Measurements from ENCODE around the gene TSPAN17. TPM values are rescaled to one million over a fixed set of nuclear protein-coding genes. Genes with fewer than 3 reads are reported as not detected.

Gene TSPAN17
- total and polyA plus RNA-seq, 10 of the 15 experiments (the other 5 are each of a cell fraction or from before 2014, with no cell fraction given), result 0.24 to 17.1 (median 10.4) TPM

DNA sequence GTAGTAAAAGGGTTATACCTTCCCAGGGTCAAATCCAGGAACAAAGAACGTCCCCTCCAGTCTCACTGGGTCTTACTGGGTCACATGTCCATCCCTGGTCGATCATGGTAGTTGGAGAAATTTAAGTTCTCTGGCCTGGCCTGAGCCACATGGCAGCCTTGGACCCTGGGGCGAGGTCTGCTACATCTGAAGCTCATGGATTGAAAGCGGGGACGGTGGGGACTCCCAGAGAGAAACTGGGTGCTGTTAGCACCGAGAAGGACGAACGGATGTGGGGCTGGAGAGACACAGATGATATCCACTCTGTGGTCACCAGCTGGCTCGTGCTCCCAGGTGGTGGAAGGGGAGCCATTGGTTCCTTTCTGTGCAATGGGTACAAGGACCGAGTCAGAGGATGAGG lies 46.9 kb downstream of the TSPAN17 start (continued):
- TF ChIP-seq, protein P1, sequence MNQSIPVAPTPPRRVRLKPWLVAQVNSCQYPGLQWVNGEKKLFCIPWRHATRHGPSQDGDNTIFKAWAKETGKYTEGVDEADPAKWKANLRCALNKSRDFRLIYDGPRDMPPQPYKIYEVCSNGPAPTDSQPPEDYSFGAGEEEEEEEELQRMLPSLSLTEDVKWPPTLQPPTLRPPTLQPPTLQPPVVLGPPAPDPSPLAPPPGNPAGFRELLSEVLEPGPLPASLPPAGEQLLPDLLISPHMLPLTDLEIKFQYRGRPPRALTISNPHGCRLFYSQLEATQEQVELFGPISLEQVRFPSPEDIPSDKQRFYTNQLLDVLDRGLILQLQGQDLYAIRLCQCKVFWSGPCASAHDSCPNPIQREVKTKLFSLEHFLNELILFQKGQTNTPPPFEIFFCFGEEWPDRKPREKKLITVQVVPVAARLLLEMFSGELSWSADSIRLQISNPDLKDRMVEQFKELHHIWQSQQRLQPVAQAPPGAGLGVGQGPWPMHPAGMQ (IDR thresholded peaks at IDR 0.05; ENCODE audit: borderline replicate concordance), result no peak
- TF ChIP-seq, protein P2, sequence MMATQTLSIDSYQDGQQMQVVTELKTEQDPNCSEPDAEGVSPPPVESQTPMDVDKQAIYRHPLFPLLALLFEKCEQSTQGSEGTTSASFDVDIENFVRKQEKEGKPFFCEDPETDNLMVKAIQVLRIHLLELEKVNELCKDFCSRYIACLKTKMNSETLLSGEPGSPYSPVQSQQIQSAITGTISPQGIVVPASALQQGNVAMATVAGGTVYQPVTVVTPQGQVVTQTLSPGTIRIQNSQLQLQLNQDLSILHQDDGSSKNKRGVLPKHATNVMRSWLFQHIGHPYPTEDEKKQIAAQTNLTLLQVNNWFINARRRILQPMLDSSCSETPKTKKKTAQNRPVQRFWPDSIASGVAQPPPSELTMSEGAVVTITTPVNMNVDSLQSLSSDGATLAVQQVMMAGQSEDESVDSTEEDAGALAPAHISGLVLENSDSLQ (IDR thresholded peaks at IDR 0.05), result no peak
- TF ChIP-seq ZNF207 (IDR thresholded peaks at IDR 0.05; ENCODE audit: borderline replicate concordance) (no peak), SMARCA5 (IDR thresholded peaks at IDR 0.05) (no peak)

DNA sequence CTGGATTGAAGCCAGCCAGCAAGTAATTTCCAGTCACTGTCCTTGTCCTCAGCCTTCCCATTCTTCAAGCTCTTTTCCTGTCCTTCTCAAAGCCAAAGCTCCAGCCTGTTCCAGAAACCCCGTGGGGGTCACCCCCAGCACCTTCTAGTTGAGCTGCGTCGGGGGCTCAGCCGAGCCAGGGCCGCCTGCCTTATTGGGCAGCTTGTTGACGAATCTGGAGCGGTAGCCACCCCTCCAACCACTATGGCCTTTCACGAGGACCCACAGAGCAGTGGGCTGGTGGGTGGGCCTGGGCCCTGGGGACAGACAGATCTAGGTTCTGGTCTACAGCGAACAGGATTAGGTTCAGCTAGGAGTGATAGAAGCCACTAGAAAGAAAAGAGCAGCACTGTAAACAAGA lies 47.3 kb downstream of the TSPAN17 start:
- ChIA-PET RAD21 (ENCODE audit: unreplicated experiment) (no interaction called here), POLR2A (interaction anchor here (0.5 kb wide), 1 partner anchor 470 kb away, joined by 3 read pairs; no protein-coding TSS in a partner anchor), CTCF (interaction anchor here (2.1 kb wide), 1 partner anchor 34 kb away, joined by 14 read pairs; no protein-coding TSS in a partner anchor), SMC1A (ENCODE audit: uncharacterized antibody, unreplicated experiment) (no interaction called here)
- WGBS (ENCODE audit: insufficient coverage, insufficient replicate concordance, low lambda C conversion rate, missing lambda C conversion rate), result 44% methylated on average over 9 of the region's 9 CpGs
- in situ Hi-C loops (cut with MboI) (no loop called here), intact Hi-C loops (cut with micrococcal nuclease; ENCODE audit: unreplicated experiment) (no loop called here)
- H3K9me3 ChIP-seq (replicated peaks; ENCODE audit: control insufficient read depth, insufficient read depth, low read length), result no peaks in the 10 kb centered on the region
- no peaks in the 10 kb centered on the region for H3K4me1 ChIP-seq (ENCODE audit: control insufficient read depth, insufficient read depth, low read length)
- H3K27ac ChIP-seq (ENCODE audit: control insufficient read depth, insufficient read depth), result no peak overlapping the region
- no peaks in the 10 kb centered on the region for H3K79me2 ChIP-seq (ENCODE audit: control insufficient read depth, insufficient read depth, low read length)
- FAIRE-seq, result no peak
- no peaks in the 10 kb centered on the region for H3K36me3 ChIP-seq (ENCODE audit: control insufficient read depth in 2 of 2, insufficient read depth in 2 of 2, low read length in 1 of 2)
- no peak overlapping the region for H3K4me2 ChIP-seq (ENCODE audit: control insufficient read depth, insufficient read depth)
- BruUV-seq (replicated peaks), result no TSS peak
- H2AFZ ChIP-seq (ENCODE audit: control insufficient read depth, low read depth, low read length), result no peak overlapping the region
- H3K9ac ChIP-seq (ENCODE audit: control insufficient read depth, insufficient read depth, low read length), result no peak overlapping the region
- H3K4me3 ChIP-seq, result no peak overlapping the region
- DNase-seq (ENCODE audit: low read depth, low spot score), result no peak
- no peaks in the 10 kb centered on the region for H4K20me1 ChIP-seq (ENCODE audit: control insufficient read depth, insufficient read depth)
- ATAC-seq, result no peak
- peaks cover 0 to 7% of the 10 kb centered on the region in 2 experiments; a peak in 3 of 4 replicates for H3K27me3 ChIP-seq (replicated peaks in 1 of 2; ENCODE audit: control insufficient read depth in 2 of 2, insufficient read depth in 2 of 2, low read length in 1 of 2)
- TF ChIP-seq SIX5 (IDR thresholded peaks at IDR 0.05; ENCODE audit: low read depth, low read length, severe bottlenecking) (no peak), GABPA (IDR thresholded peaks at IDR 0.05; ENCODE audit: low read depth) (no peak), CBFB (IDR thresholded peaks at IDR 0.05; ENCODE audit: low read depth) (no peak)
- TF ChIP-seq, protein P3, sequence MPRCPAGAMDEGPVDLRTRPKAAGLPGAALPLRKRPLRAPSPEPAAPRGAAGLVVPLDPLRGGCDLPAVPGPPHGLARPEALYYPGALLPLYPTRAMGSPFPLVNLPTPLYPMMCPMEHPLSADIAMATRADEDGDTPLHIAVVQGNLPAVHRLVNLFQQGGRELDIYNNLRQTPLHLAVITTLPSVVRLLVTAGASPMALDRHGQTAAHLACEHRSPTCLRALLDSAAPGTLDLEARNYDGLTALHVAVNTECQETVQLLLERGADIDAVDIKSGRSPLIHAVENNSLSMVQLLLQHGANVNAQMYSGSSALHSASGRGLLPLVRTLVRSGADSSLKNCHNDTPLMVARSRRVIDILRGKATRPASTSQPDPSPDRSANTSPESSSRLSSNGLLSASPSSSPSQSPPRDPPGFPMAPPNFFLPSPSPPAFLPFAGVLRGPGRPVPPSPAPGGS (IDR thresholded peaks at IDR 0.05; ENCODE audit: borderline replicate concordance, insufficient read depth, low read depth, low read length, poor library complexity, severe bottlenecking), result no peak
- TF ChIP-seq, protein P4, sequence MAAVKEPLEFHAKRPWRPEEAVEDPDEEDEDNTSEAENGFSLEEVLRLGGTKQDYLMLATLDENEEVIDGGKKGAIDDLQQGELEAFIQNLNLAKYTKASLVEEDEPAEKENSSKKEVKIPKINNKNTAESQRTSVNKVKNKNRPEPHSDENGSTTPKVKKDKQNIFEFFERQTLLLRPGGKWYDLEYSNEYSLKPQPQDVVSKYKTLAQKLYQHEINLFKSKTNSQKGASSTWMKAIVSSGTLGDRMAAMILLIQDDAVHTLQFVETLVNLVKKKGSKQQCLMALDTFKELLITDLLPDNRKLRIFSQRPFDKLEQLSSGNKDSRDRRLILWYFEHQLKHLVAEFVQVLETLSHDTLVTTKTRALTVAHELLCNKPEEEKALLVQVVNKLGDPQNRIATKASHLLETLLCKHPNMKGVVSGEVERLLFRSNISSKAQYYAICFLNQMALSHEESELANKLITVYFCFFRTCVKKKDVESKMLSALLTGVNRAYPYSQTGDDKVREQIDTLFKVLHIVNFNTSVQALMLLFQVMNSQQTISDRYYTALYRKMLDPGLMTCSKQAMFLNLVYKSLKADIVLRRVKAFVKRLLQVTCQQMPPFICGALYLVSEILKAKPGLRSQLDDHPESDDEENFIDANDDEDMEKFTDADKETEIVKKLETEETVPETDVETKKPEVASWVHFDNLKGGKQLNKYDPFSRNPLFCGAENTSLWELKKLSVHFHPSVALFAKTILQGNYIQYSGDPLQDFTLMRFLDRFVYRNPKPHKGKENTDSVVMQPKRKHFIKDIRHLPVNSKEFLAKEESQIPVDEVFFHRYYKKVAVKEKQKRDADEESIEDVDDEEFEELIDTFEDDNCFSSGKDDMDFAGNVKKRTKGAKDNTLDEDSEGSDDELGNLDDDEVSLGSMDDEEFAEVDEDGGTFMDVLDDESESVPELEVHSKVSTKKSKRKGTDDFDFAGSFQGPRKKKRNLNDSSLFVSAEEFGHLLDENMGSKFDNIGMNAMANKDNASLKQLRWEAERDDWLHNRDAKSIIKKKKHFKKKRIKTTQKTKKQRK (IDR thresholded peaks at IDR 0.05; ENCODE audit: low read depth, low read length), result no peak
- TF ChIP-seq, protein P5, sequence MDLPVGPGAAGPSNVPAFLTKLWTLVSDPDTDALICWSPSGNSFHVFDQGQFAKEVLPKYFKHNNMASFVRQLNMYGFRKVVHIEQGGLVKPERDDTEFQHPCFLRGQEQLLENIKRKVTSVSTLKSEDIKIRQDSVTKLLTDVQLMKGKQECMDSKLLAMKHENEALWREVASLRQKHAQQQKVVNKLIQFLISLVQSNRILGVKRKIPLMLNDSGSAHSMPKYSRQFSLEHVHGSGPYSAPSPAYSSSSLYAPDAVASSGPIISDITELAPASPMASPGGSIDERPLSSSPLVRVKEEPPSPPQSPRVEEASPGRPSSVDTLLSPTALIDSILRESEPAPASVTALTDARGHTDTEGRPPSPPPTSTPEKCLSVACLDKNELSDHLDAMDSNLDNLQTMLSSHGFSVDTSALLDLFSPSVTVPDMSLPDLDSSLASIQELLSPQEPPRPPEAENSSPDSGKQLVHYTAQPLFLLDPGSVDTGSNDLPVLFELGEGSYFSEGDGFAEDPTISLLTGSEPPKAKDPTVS (IDR thresholded peaks at IDR 0.05; ENCODE audit: low read depth, low read length), result no peak
